Stimulated activated effector memory CD8-positive, alpha-beta T cell treated with anti-CD3 and anti-CD28 coated beads, Interleukin-12 subunit alpha, Interleukin-12 subunit beta, amount 100 ng/mL, for 72 hours (primary cell): ENCODE data around the gene PRAMEF5.
"Not testable (repeated sequence)": the region's sequence is repeated elsewhere in the genome, so short reads cannot be mapped to it uniquely, and the experiment has no call there.

ENCODE experiments used
- ATAC-seq: fragments of 150-1000 bp; cut with Tn5 transposase; 2 replicates; pipeline ENCODE4 v1.10.0; 2021
- DNase-seq, 2 donors: peaks; one replicate each; pipeline ENCODE4 v3.0.0; 2021 to 2022; ENCODE audit warnings: low spot score in 2 of 2
- H3K27ac Mint-ChIP-seq: one replicate; pipeline ENCODE4 v1.8.0; 2022; ENCODE audit warnings: mild to moderate bottlenecking, mixed read lengths
- H3K36me3 Mint-ChIP-seq: one replicate; pipeline ENCODE4 v1.8.0; 2022; ENCODE audit warnings: mild to moderate bottlenecking, mixed read lengths
- H3K4me1 Mint-ChIP-seq: one replicate; pipeline ENCODE4 v1.8.0; 2022; ENCODE audit warnings: mixed read lengths
- H3K4me3 Mint-ChIP-seq: one replicate; pipeline ENCODE4 v1.8.0; 2022; ENCODE audit warnings: mild to moderate bottlenecking, mixed read lengths
- H3K9me3 Mint-ChIP-seq: one replicate; pipeline ENCODE4 v1.8.0; 2022; ENCODE audit warnings: mixed read lengths

Gene PRAMEF5

DNA sequence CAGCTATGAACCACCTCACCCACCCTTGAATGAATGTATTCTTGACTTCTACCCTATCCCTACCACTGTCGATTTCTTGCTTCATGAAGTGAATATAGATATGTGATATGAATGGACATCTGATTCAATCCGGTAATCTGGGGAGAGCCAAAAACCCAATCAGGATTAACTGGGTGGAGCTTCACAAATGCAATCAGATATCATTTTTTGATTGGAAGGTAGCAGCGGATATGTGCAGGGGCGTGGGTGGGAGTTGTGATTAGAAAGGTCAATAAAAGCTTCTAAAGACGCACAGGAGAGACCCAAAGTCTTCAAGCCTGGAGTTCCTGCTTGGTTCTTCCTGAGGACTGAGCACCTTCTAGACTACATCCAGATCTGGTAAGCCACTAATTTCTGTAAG lies at the start of gene PRAMEF5:
Gene PRAMEF5 (plus strand): TSS at position 301 of the 400 bp plus-strand sequence. CDS start 5,071 bp downstream, outside the sequence.
- H3K4me3 Mint-ChIP-seq, ATAC-seq, H3K4me1 Mint-ChIP-seq, H3K9me3 Mint-ChIP-seq, H3K27ac Mint-ChIP-seq, DNase-seq, H3K36me3 Mint-ChIP-seq: not testable (repeated sequence)

DNA sequence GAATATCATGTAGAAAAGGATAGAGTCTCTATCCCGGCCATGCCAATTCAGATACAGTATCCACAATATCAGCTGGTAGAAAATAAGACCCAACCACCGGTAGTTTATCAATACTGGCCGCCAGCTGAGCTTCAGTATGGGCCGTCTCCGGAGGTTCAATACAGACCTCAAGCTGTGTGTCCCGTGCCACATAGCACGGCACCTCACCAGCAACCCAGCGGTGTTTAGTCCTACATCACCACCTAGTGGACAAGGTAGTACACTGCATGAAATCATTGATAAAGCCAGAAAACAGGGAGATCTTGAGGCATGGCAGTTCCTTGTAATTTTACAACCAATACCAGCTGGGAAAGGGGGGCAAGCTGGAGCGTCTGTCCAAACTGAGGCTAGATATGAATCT lies 45.3 kb upstream of the PRAMEF5 start:
- not testable (repeated sequence) for H3K4me1 Mint-ChIP-seq, DNase-seq, H3K4me3 Mint-ChIP-seq, H3K36me3 Mint-ChIP-seq, ATAC-seq, H3K9me3 Mint-ChIP-seq, H3K27ac Mint-ChIP-seq

DNA sequence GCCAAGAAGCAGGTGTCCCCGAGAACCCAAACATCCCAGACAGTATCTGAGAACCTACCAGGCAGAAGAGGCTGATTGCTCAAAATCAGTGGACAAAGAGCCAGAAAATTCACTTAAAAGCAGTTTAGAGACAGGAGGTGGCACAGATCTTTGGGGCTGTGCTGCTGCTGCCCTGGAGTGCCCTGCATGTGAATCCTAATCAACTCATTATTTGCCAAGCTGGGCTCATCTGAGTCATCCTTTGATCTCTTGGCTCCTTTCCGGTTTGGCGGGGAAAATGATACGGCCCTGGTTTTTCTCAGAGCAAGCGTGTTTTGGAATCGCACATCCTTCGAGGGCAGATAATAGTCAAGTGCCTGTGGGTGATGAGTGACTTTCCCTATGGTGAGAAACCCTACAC lies 37.4 kb upstream of the PRAMEF5 start:
- not testable (repeated sequence) for H3K4me1 Mint-ChIP-seq, ATAC-seq, H3K4me3 Mint-ChIP-seq, DNase-seq, H3K27ac Mint-ChIP-seq, H3K36me3 Mint-ChIP-seq, H3K9me3 Mint-ChIP-seq

GRCh38 chr1:13219203-13219602 lies 34.8 kb upstream of the PRAMEF5 start:
- not testable (repeated sequence) for ATAC-seq, H3K27ac Mint-ChIP-seq, DNase-seq

DNA sequence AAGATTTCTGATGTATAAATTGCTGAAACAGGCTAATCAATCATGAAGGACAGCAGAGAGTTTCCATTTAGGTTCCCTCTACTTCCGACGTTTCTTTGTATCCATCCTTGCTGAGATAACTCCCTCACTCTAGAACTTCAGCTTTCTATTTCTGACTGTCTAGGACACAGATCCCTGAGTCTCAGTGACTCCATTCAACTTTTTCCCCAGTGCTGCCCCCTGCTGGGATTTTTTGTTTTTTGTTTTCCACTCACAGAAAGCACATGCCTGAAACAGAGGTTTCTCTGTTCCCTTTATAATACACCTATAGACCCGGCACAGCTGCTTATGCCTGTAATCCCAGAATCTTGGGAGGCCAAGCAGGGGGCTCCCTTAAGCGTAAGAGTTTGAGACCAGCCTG lies 31.2 kb upstream of the PRAMEF5 start:
- not testable (repeated sequence) for DNase-seq, H3K4me3 Mint-ChIP-seq

More at GRCh38 chr1:13219203-13219602, 34.8 kb upstream of the PRAMEF5 start:
- H3K4me1 Mint-ChIP-seq, H3K4me3 Mint-ChIP-seq, H3K36me3 Mint-ChIP-seq, H3K9me3 Mint-ChIP-seq: not testable (repeated sequence)

DNA sequence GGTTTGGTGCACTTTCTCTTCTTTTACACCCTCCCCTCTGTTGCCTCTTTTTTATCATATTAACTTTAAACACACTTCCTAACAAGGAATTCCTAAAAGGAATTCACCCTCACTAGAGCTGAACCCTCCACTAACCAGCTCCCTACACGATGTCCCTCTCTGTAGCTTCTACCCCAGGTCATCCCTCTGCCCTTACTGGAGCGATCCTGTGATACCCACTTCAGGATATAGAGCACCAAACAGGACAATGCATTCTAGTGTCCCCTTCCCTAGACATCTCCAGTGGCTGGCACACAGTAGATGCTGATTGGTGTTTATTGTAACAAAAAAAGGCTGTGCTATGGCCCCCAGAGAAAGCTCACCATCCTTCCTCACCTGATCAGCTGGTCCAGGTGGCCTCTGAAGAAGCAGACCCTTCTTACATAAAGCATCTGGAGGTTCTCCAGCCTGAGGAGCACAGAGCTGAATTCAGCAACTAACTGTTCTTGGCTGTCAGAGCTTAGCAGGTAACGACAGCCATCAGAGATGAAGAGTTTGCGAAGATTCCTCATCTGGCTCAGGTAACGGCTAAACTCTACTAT lies 29.4 kb upstream of the PRAMEF5 start:
- DNase-seq, result peak in 1 of 2 donors; percentile 39
- peak; percentile 51 for ATAC-seq
- H3K4me1 Mint-ChIP-seq, result no peaks in the 10 kb centered on the region
- H3K36me3 Mint-ChIP-seq, result no peaks in the 10 kb centered on the region
- no peaks in the 10 kb centered on the region for H3K9me3 Mint-ChIP-seq
- no peak overlapping the region for H3K4me3 Mint-ChIP-seq
- H3K27ac Mint-ChIP-seq, result no peak overlapping the region

More for the DNA sequence above, 31.2 kb upstream of the PRAMEF5 start:
- not testable (repeated sequence) for H3K36me3 Mint-ChIP-seq, ATAC-seq, H3K27ac Mint-ChIP-seq, H3K4me1 Mint-ChIP-seq, H3K9me3 Mint-ChIP-seq

DNA sequence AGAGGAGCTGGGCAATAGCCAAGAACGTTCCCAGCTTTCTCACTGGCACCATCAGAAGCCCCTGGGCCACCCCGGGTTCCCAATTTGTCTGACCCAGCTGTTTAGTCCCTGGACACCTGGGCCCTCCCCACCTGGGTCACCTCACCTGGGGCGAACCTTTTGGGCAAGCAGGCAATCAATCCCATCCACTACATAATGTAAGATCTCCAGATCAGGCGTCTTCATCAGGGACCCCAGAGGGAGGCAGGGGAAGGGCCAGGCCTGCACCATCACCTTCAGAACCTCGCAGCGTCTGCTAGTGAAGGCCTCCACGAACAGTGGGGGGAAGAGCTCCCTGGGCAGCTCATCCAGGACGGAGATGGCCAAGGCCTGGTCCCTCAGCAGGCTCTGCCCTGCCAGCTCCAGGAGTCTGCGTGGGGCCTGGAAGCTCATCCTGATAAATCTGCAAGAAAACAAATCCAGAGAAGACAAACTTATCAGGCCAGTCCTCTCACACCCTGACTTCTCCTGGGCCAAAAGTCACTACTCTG lies 28.3 kb upstream of the PRAMEF5 start, which contains the start of gene PRAMEF18:
Gene PRAMEF18 (minus strand): TSS at position 480 of the 530 bp plus-strand sequence. CDS start 48 bp downstream, at position 432.
- not testable (repeated sequence) for H3K36me3 Mint-ChIP-seq, H3K4me3 Mint-ChIP-seq, H3K9me3 Mint-ChIP-seq, H3K4me1 Mint-ChIP-seq, H3K27ac Mint-ChIP-seq
- ATAC-seq (peak; percentile 42), DNase-seq (peak in 1 of 2 donors; percentile 42)

DNA sequence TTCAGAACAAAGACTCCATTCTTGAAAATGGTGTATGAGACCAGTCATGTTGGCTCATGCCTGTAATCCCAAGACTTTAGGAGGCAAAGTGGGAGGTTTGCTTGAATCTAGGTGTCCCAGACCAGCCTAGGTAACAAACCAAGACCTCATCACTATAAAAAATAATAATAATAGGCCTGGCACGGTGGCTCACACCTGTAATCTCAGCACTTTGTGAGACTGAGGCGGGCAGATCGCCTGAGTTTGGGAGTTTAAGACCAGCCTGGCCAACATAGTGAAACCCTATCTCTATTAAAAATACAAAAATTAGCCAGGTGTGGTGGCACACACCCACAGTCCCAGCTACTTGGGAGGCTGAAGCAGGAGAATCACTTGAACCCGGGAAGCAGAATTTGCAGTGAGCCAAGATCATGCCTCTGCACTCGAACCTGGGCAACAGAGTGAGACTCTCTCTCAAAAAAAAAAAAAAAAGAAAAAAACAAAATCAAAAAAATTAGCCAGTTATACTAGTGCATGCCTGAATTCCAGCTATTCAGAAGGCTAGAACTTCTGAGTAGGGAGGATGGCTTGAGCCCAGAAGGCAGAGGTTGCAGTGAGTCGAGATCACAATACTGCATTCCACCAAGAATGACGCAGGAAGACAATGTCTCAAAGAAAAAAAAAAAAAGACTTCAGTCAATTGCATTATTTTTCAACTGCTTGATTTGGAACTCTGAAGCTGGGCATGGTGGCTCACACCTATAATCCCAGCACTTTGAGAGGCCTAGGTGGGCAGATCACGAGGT lies 26.5 kb upstream of the PRAMEF5 start:
- H3K4me1 Mint-ChIP-seq, H3K9me3 Mint-ChIP-seq, H3K27ac Mint-ChIP-seq, H3K36me3 Mint-ChIP-seq, H3K4me3 Mint-ChIP-seq, ATAC-seq: not testable (repeated sequence)
- DNase-seq, result peak in 1 of 2 donors; percentile 28

DNA sequence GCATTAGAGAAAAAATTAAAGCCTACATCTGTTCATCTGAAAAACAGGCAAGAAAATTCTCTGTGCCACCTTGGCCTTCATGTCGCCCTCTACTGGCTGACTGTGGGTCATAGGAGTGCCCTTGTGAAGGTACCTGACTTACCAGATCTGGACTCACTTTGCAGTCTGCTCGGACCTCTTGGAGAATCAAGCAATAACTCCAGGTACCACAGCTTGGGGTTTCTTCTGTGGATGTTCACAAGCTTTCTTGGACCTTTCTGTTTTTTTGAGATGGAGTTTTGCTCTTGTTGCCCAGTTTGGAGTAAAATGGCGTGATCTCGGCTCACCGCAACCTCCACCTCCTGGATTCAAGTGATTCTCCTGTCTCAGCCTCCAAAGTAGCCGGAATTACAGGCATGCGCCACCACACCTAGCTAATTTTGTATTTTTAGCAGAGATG lies 25.6 kb upstream of the PRAMEF5 start:
- peak in 1 of 2 donors; percentile 56 for DNase-seq
- H3K9me3 Mint-ChIP-seq, result no peaks in the 10 kb centered on the region
- no peak overlapping the region for H3K4me3 Mint-ChIP-seq
- no peak for ATAC-seq
- no peaks in the 10 kb centered on the region for H3K4me1 Mint-ChIP-seq
- H3K27ac Mint-ChIP-seq, result no peak overlapping the region
- no peaks in the 10 kb centered on the region for H3K36me3 Mint-ChIP-seq

GRCh38 chr1:13230096-13230495 lies 23.9 kb upstream of the PRAMEF5 start:
- ATAC-seq, result not testable (repeated sequence)

GRCh38 chr1:13230601-13231000 lies 23.4 kb upstream of the PRAMEF5 start:
- H3K36me3 Mint-ChIP-seq, H3K4me1 Mint-ChIP-seq, H3K4me3 Mint-ChIP-seq, ATAC-seq, H3K9me3 Mint-ChIP-seq, H3K27ac Mint-ChIP-seq: not testable (repeated sequence)
- peak in 1 of 2 donors; percentile 44 for DNase-seq

More at GRCh38 chr1:13230096-13230495, 23.9 kb upstream of the PRAMEF5 start:
- peak in 1 of 2 donors; percentile 26 for DNase-seq
- not testable (repeated sequence) for H3K4me1 Mint-ChIP-seq, H3K4me3 Mint-ChIP-seq, H3K27ac Mint-ChIP-seq, H3K36me3 Mint-ChIP-seq, H3K9me3 Mint-ChIP-seq

- ATAC-seq, H3K36me3 Mint-ChIP-seq, H3K4me1 Mint-ChIP-seq, H3K27ac Mint-ChIP-seq, H3K4me3 Mint-ChIP-seq, H3K9me3 Mint-ChIP-seq: not testable (repeated sequence)
- DNase-seq, result peak in 1 of 2 donors; percentile 42
Measured at GRCh38 chr1:13231061-13231750, 22.8 kb upstream of the PRAMEF5 start.

GRCh38 chr1:13232056-13232455 lies 21.9 kb upstream of the PRAMEF5 start:
- H3K27ac Mint-ChIP-seq, H3K4me1 Mint-ChIP-seq, ATAC-seq, H3K4me3 Mint-ChIP-seq, H3K36me3 Mint-ChIP-seq, H3K9me3 Mint-ChIP-seq: not testable (repeated sequence)
- peak in 1 of 2 donors; percentile 28 for DNase-seq

- H3K36me3 Mint-ChIP-seq, H3K9me3 Mint-ChIP-seq, H3K4me3 Mint-ChIP-seq, H3K27ac Mint-ChIP-seq, ATAC-seq, H3K4me1 Mint-ChIP-seq: not testable (repeated sequence)
- peak in 1 of 2 donors; percentile 44 for DNase-seq
Measured at GRCh38 chr1:13234057-13234456, 19.9 kb upstream of the PRAMEF5 start.

DNA sequence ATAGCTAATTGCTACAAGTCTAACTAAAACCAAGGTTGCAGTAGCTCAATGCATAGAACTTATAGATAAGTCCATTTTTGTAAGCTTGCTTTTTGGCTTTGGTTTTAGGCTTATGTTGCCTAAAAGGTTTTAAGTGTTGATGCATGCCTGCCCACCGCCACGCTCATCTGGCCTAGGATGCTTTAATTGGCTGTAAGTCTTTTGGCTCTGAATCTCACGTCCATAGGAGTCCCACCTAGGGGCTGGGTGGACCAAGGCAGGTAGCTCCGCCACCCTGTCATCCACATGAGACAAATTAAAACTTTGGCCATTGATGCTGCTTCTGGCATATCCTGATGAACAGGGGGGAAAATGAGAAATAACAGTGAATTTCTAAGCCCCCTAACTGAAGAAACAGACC lies 16.4 kb upstream of the PRAMEF5 start:
- peak in 1 of 2 donors; percentile 26 for DNase-seq
- not testable (repeated sequence) for ATAC-seq, H3K4me1 Mint-ChIP-seq, H3K9me3 Mint-ChIP-seq, H3K36me3 Mint-ChIP-seq, H3K27ac Mint-ChIP-seq, H3K4me3 Mint-ChIP-seq
